GM23338 (cell line): Measurements from ENCODE around the gene TMEM218. TPM values are rescaled to one million over a fixed set of nuclear protein-coding genes. Genes with fewer than 3 reads are reported as not detected.

Source experiments
- EZH2 ChIP-seq: fragments of 200-600 bp; sonication (generic); IDR thresholded peaks from one replicate; pipeline ENCODE4 v1.8.0; 2017; ENCODE audit warnings: antibody characterized with exemption, mild to moderate bottlenecking, low read depth; ENCODE audit not compliant: unreplicated experiment
- JUNB ChIP-seq: IDR thresholded peaks from one replicate; pipeline ENCODE4 v1.6.1; 2016; ENCODE audit warnings: antibody characterized with exemption; ENCODE audit not compliant: unreplicated experiment
- NANOG ChIP-seq: IDR thresholded peaks from 2 replicates; pipeline ENCODE4 v1.6.1; 2016; ENCODE audit warnings: antibody characterized with exemption, borderline replicate concordance
- REST ChIP-seq: IDR thresholded peaks from one replicate; pipeline ENCODE4 v1.6.1; 2018; ENCODE audit warnings: antibody characterized with exemption; ENCODE audit not compliant: unreplicated experiment
- ZNF331 ChIP-seq: fragments of 250-450 bp; sonication (Bioruptor Pico); IDR thresholded peaks from 2 replicates; pipeline ENCODE4 v1.5.0; 2020; ENCODE audit warnings: low read depth, mild to moderate bottlenecking, moderate library complexity
- polyA plus RNA-seq: library from polyadenylated mRNA; unstranded; fragments of >200 nt; fragmentation: Nextera tagmentation; extraction: Ambion mirVana; gene quantifications from 2 replicates; pipeline ENCODE4 v1.2.1, GENCODE V29; 2016
- total RNA-seq: library from RNA; depleted of rRNA; stranded (reverse); fragments of >200 nt; shearing (Covaris generic); gene quantifications from 2 replicates; pipeline ENCODE4 v1.2.3, GENCODE V29; 2014
- TF ChIP-seq, protein P1 (sequence below): fragments of 250-450 bp; sonication (Bioruptor Pico); IDR thresholded peaks from 2 replicates; pipeline ENCODE4 v1.5.0; 2020; ENCODE audit warnings: mild to moderate bottlenecking, moderate library complexity

The TMEM218 gene
- total and polyA plus RNA-seq, 2 experiments from 2014 or later = 23.7 to 24.2 TPM

- TF ChIP-seq, protein P1, sequence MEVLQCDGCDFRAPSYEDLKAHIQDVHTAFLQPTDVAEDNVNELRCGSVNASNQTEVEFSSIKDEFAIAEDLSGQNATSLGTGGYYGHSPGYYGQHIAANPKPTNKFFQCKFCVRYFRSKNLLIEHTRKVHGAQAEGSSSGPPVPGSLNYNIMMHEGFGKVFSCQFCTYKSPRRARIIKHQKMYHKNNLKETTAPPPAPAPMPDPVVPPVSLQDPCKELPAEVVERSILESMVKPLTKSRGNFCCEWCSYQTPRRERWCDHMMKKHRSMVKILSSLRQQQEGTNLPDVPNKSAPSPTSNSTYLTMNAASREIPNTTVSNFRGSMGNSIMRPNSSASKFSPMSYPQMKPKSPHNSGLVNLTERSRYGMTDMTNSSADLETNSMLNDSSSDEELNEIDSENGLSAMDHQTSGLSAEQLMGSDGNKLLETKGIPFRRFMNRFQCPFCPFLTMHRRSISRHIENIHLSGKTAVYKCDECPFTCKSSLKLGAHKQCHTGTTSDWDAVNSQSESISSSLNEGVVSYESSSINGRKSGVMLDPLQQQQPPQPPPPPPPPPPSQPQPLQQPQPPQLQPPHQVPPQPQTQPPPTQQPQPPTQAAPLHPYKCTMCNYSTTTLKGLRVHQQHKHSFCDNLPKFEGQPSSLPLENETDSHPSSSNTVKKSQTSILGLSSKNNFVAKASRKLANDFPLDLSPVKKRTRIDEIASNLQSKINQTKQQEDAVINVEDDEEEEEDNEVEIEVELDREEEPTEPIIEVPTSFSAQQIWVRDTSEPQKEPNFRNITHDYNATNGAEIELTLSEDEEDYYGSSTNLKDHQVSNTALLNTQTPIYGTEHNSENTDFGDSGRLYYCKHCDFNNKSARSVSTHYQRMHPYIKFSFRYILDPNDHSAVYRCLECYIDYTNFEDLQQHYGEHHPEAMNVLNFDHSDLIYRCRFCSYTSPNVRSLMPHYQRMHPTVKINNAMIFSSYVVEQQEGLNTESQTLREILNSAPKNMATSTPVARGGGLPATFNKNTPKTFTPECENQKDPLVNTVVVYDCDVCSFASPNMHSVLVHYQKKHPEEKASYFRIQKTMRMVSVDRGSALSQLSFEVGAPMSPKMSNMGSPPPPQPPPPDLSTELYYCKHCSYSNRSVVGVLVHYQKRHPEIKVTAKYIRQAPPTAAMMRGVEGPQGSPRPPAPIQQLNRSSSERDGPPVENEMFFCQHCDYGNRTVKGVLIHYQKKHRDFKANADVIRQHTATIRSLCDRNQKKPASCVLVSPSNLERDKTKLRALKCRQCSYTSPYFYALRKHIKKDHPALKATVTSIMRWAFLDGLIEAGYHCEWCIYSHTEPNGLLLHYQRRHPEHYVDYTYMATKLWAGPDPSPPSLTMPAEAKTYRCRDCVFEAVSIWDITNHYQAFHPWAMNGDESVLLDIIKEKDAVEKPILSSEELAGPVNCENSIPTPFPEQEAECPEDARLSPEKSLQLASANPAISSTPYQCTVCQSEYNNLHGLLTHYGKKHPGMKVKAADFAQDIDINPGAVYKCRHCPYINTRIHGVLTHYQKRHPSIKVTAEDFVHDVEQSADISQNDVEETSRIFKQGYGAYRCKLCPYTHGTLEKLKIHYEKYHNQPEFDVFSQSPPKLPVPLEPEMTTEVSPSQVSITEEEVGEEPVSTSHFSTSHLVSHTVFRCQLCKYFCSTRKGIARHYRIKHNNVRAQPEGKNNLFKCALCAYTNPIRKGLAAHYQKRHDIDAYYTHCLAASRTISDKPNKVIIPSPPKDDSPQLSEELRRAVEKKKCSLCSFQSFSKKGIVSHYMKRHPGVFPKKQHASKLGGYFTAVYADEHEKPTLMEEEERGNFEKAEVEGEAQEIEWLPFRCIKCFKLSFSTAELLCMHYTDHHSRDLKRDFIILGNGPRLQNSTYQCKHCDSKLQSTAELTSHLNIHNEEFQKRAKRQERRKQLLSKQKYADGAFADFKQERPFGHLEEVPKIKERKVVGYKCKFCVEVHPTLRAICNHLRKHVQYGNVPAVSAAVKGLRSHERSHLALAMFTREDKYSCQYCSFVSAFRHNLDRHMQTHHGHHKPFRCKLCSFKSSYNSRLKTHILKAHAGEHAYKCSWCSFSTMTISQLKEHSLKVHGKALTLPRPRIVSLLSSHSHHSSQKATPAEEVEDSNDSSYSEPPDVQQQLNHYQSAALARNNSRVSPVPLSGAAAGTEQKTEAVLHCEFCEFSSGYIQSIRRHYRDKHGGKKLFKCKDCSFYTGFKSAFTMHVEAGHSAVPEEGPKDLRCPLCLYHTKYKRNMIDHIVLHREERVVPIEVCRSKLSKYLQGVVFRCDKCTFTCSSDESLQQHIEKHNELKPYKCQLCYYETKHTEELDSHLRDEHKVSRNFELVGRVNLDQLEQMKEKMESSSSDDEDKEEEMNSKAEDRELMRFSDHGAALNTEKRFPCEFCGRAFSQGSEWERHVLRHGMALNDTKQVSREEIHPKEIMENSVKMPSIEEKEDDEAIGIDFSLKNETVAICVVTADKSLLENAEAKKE (CRISPR knock-in tag) = no peak
- TF ChIP-seq EZH2 (no peak), ZNF331 (no peak), JUNB (no peak), NANOG (no peak), REST (no peak)
Measured at GRCh38 chr11:125155100-125155444, 43.6 kb upstream of the TMEM218 start (continued).
